Measurements from ENCODE around the gene RALGPS1. TPM values are rescaled to one million over a fixed set of nuclear protein-coding genes. Genes with fewer than 3 reads are reported as not detected.

Gene RALGPS1
- total RNA-seq, 1 experiment from 2014 or later = 18.6 TPM

GRCh38 chr9:127192744-127193143, 278.2 kb downstream of the RALGPS1 start:
- H3K27me3 ChIP-seq (ENCODE audit: insufficient read depth, low read length) = no peaks in the 10 kb centered on the region
- no peak overlapping the region for H2BK15ac ChIP-seq (ENCODE audit: low read depth, low read length)
- no peak overlapping the region for H3K4me2 ChIP-seq (ENCODE audit: insufficient read depth, insufficient read length, low read length)
- no peak overlapping the region for H3K27ac ChIP-seq (ENCODE audit: insufficient read length, low read depth, low read length)
- H3K9me3 ChIP-seq (ENCODE audit: control insufficient read depth, low read depth, low read length) = no peaks in the 10 kb centered on the region
- H4K8ac ChIP-seq (replicated peaks; ENCODE audit: insufficient read length, low read depth, low read length) = no peak overlapping the region
- H3K56ac ChIP-seq (ENCODE audit: insufficient read length, low read depth, low read length) = no peak overlapping the region
- no peak overlapping the region for H3K9ac ChIP-seq (ENCODE audit: extremely low read depth, insufficient read length, low read length)
- H3K4me3 Mint-ChIP-seq = no peak overlapping the region
- no peak overlapping the region for H2AK5ac ChIP-seq (ENCODE audit: insufficient read length, low read length)
- no peak overlapping the region for H4K5ac ChIP-seq (ENCODE audit: insufficient read length, low read depth, low read length)
- H2AFZ ChIP-seq (ENCODE audit: low read length) = no peak overlapping the region
- DNase-seq = no peak
- H3K23ac ChIP-seq (ENCODE audit: insufficient read length, low read depth, low read length) = no peak overlapping the region
- peak overlapping the region in 1 of 3 experiments; percentile 32; a peak in 2 of 7 replicates for H3K27ac Mint-ChIP-seq
- peaks cover 0 to 6% of the 10 kb centered on the region in 2 experiments; a peak in 1 of 4 replicates for H3K4me1 Mint-ChIP-seq
- H3K23me2 ChIP-seq (ENCODE audit: insufficient read length, low read depth, low read length, poor library complexity, severe bottlenecking) = no peaks in the 10 kb centered on the region
- no peak overlapping the region for H4K91ac ChIP-seq (ENCODE audit: insufficient read length, low read depth, low read length)
- TF ChIP-seq, protein P1, sequence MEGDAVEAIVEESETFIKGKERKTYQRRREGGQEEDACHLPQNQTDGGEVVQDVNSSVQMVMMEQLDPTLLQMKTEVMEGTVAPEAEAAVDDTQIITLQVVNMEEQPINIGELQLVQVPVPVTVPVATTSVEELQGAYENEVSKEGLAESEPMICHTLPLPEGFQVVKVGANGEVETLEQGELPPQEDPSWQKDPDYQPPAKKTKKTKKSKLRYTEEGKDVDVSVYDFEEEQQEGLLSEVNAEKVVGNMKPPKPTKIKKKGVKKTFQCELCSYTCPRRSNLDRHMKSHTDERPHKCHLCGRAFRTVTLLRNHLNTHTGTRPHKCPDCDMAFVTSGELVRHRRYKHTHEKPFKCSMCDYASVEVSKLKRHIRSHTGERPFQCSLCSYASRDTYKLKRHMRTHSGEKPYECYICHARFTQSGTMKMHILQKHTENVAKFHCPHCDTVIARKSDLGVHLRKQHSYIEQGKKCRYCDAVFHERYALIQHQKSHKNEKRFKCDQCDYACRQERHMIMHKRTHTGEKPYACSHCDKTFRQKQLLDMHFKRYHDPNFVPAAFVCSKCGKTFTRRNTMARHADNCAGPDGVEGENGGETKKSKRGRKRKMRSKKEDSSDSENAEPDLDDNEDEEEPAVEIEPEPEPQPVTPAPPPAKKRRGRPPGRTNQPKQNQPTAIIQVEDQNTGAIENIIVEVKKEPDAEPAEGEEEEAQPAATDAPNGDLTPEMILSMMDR (conservative IDR thresholded peaks at IDR 0.05) = no peak
- H3K4me1 ChIP-seq (ENCODE audit: insufficient read depth, low read length) = no peaks in the 10 kb centered on the region
- no peak overlapping the region for H3K4ac ChIP-seq (ENCODE audit: low read depth, low read length)
- H3K18ac ChIP-seq (ENCODE audit: insufficient read length, low read depth, low read length) = no peak overlapping the region
- no CpG with 5 or more reads among the region's 3 CpGs for WGBS (ENCODE audit: extremely low coverage, insufficient read length, low lambda C conversion rate)
- H2BK120ac ChIP-seq (ENCODE audit: low read depth, low read length, poor library complexity, severe bottlenecking) = no peak overlapping the region
- H2BK20ac ChIP-seq (ENCODE audit: low read depth, low read length, poor library complexity, severe bottlenecking) = no peak overlapping the region
- peaks cover 0 to 2% (median 0%) of the 10 kb centered on the region in 3 experiments; a peak in 1 of 7 replicates for H3K36me3 Mint-ChIP-seq (ENCODE audit: insufficient read depth in 1 of 3, low read depth in 3 of 3)
- no peaks in the 10 kb centered on the region for H3K79me1 ChIP-seq (ENCODE audit: insufficient read depth, low read depth, low read length, poor library complexity, severe bottlenecking)
- H3K27me3 Mint-ChIP-seq (ENCODE audit: low read depth) = no peaks in the 10 kb centered on the region
- no peaks in the 10 kb centered on the region for H3K9me3 Mint-ChIP-seq
- no peak overlapping the region for H2BK5ac ChIP-seq (ENCODE audit: insufficient read length, low read length)
- no peaks in the 10 kb centered on the region for H4K20me1 ChIP-seq (ENCODE audit: control insufficient read depth, insufficient read depth, insufficient read length)
- H2BK12ac ChIP-seq (ENCODE audit: insufficient read length, low read depth, low read length) = no peak overlapping the region
- H3K14ac ChIP-seq (ENCODE audit: insufficient read depth, low read length) = no peak overlapping the region
- no peaks in the 10 kb centered on the region for H3K79me2 ChIP-seq (ENCODE audit: insufficient read depth, low read length)
- H3T11ph ChIP-seq (ENCODE audit: low read length) = no peak overlapping the region

Measured in H9 (cell line).